GM19239 (cell line): ENCODE data around the gene CACNB4.

ENCODE experiments used
- DNase-seq: peaks from one replicate; pipeline ENCODE4 v3.0.0; 2011; ENCODE audit warnings: low spot score; ENCODE audit not compliant: insufficient read length
- FAIRE-seq: peaks from 2 replicates; lab custom pipeline; 2011; peaks lifted over from hg19 to GRCh38; lab: Jason Lieb, UNC

The CACNB4 gene

DNA sequence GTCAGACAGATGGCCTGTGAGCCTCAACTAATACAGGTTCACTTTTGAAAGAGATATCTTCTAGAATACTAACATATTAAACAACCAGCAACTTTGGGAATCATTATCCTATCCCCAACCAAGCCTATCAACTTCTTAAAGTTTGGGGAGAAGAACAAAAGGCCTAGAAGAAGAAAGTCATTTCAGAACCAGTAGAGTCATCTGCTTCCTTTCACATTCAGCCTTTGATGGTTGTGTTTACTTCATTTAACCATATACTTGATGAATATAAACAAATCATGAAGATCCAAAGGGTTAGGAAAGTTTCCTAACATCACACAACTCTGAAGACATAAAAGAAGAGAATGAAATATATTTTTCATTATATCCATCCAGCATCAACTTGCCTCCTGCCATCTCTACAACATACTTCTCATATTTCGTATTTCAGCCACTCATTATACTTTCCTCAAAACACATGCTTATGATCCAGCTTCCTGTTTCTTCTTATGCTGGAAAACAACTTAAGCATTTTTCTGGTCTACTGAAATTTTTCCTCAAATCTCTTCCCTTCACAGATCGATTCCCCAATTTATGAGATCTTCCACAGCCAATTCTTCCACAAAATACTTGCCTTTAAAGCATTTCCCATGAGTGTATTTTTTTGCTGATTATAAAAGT is 114.3 kb downstream of the CACNB4 start:
- DNase-seq, result no peak
- FAIRE-seq, result peak; percentile 33

DNA sequence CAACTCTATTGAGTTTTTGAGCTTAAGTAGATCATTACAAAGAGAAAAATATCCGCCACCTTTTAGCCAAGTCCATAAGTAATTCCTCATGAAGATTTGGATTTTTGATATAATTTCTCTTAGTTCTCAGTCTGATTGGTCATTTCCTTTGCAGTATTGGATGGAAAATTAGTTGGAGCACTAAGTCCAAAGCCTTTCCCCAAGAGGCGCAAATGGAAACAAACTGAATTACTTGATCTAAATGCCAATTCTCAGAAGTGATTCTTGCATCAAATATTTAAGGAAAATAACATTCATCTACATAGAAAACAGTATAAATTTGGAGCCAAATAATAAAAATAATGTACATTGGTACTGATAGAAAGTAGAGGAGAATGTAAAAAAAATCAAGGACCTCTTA is 115.6 kb downstream of the CACNB4 start:
- FAIRE-seq (no peak), DNase-seq (no peak)

DNA sequence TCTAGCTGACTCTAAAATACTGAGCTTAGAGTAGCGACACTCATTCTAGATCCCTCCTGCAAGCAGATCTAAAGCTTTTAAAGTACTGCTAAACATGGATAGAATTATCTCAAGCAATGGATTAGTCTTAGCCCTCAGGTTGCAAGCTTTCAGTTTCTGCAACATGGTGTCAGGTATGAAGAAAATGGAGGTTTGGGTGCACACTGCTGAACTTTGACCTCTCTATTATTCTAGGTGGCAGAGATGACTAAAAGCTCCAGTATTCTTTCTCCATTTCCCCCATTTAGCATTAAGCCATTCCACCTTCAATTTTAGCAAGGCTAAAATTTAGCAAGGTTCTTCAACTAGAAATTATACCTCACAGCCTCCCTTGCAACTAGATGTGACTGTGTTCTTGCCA is 117.0 kb downstream of the CACNB4 start:
- DNase-seq (no peak), FAIRE-seq (peak; percentile 31)

- no peak for FAIRE-seq
- no peak for DNase-seq
Observed at GRCh38 chr2:151979694-151980093, 119.2 kb downstream of the CACNB4 start.

DNA sequence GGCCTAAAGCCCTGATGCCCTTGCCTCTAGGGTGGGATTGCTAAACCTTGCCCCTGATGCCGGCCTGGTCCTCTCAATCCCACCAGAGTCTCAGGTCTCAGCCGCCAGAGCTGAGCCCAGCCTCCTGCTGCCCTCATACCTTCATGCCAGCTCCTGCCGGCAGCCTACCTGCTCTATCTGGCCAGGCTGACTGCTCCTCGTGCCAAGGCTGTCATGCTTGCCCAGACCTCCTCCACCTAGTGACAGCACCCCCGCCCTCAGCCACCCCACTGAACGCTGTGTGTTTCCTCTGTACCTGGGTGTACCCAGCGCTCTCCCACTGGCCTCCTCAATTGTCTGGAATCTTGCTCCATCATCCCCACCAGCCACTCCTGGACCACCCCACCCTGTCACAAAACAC is 120.1 kb downstream of the CACNB4 start:
- DNase-seq, result no peak
- no peak for FAIRE-seq

DNA sequence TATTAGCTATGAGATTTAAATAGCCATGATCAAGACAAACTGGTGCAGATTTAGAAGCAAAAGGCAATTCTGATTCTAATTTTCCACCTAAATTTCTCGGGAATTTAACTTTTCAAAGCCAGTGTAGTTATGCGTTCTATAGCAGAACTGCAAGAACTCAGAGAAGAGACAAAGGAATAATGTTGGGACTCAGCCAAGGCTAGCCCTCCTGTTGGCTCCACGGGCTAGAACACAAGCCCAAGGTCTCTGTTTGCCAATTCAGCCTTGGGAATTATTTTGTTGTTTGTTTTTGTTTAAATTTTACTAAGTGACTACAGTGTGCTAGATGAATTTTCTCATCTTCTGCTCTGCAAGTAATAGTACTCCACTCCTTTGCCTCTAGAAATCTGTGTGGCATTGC is 121.2 kb downstream of the CACNB4 start:
- FAIRE-seq (no peak), DNase-seq (no peak)

DNA sequence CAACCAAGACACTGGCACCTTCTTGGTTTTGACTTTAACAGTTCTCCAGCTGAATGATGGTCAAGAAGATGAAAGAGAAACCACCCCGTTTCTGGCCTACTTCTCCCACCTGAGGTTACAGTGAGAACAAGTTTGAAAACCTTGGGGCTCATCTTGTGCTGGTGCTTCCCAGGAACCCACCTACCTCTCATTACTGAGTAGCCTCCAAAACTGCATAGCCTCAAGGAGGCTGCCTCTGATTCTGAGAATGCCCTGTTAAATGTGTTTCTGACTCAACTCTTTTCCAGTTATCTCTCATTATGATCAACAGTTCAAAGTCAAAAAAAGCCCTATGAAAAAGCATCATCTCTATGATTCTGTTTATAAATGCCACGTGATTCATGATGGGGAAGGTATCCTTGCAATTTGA is 121.9 kb downstream of the CACNB4 start:
- peak; percentile 23 for DNase-seq
- peak; percentile 90 for FAIRE-seq

GRCh38 chr2:151975460-151976414 is 123.1 kb downstream of the CACNB4 start:
- DNase-seq (no peak), FAIRE-seq (no peak)

- DNase-seq (no peak), FAIRE-seq (no peak)
Observed at GRCh38 chr2:151974988-151975387, 123.9 kb downstream of the CACNB4 start.

DNA sequence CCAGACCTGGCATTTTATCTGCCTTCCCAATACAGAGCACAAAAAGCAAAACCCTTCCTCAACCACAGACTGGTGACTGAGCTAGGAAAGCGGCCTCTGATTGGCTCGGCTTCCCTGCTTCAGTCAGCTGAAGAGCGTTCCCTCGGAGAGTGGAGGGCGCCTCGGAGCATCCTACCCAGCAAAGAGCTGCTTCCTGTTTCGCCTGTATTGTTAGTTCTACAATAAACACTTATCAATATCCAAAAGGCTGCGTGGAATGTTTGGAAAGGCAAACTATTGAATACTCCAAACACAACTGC is 125.0 kb downstream of the CACNB4 start:
- DNase-seq (no peak), FAIRE-seq (no peak)

- FAIRE-seq (no peak), DNase-seq (no peak)
Observed at GRCh38 chr2:151973013-151973900, 125.6 kb downstream of the CACNB4 start.

GRCh38 chr2:151972241-151973012 is 126.4 kb downstream of the CACNB4 start:
- no peak for FAIRE-seq
- no peak for DNase-seq

DNA sequence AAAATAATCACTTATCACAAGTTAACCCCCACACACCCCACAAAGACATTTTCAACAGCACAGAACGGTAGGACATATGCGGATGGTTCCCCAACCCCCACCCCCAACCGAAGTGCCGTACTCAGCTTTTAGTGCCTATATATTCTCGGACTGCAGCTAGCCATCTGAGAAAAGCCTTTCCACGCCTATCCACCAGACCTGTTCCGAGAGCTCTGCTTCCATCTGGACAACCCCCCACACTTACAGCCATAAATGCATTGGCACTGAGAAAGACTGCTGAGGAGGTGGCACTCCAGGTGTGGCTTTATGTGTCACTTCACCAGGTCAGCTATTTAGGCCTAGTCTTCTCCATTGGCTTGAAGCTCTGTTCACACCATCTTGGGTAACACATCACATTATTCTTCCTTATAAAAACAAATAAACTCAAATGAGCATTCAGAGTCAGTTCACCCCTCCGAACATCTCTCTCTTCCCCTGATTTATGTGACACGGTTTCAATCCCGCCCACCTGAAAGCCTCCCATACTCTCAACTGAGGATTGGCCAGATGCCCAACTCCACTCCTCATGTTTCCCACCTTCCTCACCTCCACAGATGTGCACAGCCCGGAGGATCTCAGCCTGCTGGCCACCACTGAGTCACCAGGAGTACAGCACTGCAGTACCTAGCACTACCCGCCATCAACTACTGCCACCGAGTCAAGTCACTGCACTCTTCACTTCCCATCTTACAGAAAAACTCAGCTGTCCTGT is 127.4 kb downstream of the CACNB4 start:
- no peak for DNase-seq
- no peak for FAIRE-seq

GRCh38 chr2:151968770-151969470 is 129.9 kb downstream of the CACNB4 start:
- DNase-seq, result no peak
- FAIRE-seq, result no peak

GRCh38 chr2:151967829-151968722 is 130.8 kb downstream of the CACNB4 start:
- DNase-seq (no peak), FAIRE-seq (no peak)

DNA sequence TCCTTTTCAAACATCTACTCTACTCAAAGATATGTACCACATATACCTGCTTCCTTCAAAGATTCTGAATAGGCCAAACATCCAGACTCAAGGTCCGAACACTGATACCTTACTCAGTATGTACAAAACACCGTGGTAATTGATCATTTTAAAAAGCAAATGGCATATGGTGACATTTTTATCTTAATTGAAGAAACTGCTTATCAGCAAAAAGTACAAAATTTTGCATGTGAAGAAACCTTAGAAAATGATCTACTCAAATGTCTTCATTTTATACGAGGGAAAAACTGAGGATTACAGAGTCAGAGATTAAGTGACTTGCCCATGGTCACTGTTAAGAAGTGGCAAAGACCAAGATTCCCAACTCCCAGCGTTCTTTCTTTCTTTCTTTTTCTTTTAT is 133.0 kb downstream of the CACNB4 start:
- FAIRE-seq, result no peak
- DNase-seq, result no peak

DNA sequence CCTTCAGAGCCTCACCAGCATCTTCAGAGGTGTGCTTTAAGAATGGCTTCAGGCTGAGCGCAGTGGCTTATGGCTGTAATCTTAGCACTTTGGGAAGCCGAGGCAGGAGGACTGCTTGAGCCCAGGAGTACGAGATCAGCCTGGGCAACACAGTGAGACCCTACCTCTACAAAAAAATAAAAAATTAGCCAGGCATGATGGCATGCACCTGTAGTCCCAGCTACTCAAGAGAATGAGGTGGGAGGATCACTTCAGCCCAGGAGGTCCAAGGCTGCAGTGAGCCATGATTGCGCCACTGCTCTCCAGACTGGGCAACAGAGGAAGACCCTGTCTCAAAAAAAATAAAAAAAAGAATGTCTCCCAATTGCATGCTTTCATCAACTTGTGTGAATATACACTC is 137.3 kb downstream of the CACNB4 start:
- FAIRE-seq (no peak), DNase-seq (no peak)

DNA sequence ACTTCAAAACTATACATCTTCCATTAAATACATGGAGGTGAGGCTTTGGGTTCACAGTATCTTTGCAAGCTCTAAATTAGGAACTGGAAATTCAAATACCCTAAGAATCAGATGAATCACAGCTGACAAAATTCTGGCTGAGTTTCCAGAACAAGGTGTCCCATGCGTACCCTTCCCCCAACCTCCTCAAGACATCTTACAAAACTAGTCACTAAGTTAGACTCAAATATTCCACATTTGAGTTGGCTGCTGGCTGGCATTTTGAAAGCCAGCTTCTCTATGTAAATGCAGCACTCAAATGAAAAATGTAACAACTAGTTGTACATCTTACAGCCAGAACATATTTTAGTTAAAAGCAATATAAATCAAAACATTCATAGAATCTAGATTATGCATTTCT is 139.6 kb downstream of the CACNB4 start:
- DNase-seq (no peak), FAIRE-seq (no peak)
